HG03378 (cell line): ENCODE results near the gene TMEM147.

Experiments used
- ATAC-seq: cut with Tn5 transposase; IDR thresholded peaks from one replicate; pipeline ENCODE4 v1.9.1; 2021; ENCODE audit warnings: mild to moderate bottlenecking, moderate library complexity; ENCODE audit not compliant: unreplicated experiment

The TMEM147 gene

DNA sequence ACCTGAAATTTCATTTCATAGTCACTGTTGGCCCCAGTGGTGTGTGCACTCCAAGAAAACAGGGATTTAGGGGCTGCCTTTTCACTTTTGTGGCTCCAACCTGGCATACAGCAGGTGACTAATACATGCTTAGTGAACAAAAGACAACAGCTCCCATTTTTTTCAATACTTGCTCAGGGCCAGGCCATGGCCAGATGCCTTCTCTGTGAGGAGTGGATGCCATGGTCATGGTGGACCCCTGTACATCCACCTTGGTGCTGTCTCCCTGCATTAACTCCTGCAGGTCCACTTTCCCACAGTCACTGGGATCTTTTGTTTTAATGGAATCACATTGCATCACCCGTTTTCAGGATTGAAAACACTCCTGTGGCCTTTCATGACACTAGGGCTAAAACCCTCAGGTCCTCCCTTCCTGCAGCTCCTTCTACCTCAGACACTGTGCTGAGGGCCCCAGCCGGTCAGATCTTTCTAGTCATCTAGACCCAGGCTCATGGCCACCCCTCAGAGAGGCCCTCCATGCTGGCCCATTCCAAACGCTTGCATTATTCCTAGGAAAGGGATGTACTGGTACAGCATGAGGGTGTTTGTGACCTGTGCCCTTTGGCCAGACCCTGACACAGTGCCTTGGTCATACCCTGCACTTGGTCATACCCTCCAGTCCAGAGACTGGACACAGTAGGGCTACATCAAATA is 1.2 kb upstream of the TMEM147 start:
- ATAC-seq, result no peak

GRCh38 chr19:35545855-35546381 is 492 bp downstream of the TMEM147 start:
- ATAC-seq, result peak; percentile 34

DNA sequence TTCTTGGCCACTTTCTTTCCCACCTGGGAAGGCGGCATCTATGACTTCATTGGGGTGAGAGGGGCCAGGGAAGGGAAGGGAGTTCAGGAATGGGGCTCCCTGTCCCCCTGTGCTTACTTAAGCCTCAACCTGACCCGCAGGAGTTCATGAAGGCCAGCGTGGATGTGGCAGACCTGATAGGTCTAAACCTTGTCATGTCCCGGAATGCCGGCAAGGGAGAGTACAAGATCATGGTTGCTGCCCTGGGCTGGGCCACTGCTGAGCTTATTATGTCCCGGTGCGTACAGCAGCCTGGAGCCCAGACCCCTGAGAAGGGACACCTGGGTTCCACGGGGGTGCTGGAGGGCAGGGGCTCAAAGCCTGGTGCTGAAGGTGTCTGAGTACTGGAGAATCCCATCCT is 1.1 kb downstream of the TMEM147 start:
- ATAC-seq, result no peak

GRCh38 chr19:35549174-35549788 is 3.9 kb downstream of the TMEM147 start:
- no peak for ATAC-seq

DNA sequence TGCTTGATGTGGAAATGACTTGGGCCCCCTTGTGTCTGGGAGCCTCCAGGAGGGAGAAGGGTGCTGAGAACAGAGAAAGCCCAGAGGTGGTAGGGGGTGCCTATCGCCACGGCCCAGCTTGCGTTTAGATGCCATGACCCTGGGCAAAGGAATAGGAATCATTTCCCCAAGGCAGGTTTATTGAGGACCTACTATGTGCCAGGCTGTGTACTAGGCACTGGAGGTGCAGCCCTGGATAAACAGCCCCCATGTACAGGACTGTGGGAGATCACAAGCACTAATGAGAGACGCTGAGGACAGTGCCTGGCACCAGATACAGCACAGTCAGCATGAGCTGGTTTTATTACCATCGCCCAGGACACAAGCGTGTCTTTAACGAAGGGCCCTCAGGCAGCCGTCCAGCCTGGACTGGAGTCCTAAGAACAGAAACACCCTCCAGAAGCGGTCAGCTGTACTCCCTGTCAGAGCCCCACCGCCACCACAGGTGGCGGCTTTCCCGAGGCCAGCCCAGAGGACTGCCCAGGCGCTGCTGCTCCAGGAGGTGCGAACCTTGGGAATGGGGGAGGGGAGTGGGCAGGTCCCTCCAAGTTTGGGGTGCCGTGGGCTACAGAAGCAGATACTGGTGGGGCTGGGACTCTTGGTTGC is 4.6 kb downstream of the TMEM147 start:
- no peak for ATAC-seq

GRCh38 chr19:35551091-35551810 is 5.8 kb downstream of the TMEM147 start:
- ATAC-seq, result no peak

- ATAC-seq, result no peak
These were observed 7.3 kb downstream of the TMEM147 start for GRCh38 chr19:35552534-35553384.

DNA sequence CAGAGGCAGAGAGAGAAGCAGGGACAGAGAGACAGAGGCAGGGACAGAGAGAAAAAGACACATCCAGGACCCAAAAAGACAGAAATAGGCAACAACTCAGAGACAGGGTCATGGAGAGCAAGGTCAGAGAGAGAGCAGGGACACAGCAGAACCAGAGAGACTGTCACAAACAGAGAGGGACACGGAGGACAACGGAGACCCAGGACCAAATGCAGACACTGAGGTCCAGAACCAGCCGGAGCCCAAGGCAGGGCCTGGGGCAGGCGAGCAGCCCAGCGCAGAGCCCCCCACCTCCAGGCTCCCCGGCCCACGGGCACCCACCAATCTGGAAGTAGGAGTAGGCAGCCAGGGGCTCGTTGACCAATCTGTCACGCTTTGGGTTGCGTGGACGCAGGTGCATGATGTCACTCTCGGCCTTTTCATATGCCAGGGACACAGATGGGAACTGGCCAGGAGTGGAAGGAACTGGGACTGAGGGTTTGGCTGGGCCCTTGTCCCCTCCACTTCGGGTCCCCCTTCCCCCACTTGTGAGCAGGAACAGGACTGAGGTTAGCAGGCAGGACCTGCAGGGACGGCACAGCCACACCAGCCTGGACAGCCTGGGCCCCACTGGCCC is 8.1 kb downstream of the TMEM147 start:
- ATAC-seq, result no peak

- ATAC-seq, result no peak
These were observed 8.7 kb downstream of the TMEM147 start for GRCh38 chr19:35554076-35554475.

- ATAC-seq, result no peak
These were observed 10.0 kb downstream of the TMEM147 start for GRCh38 chr19:35555301-35556005.

- no peak for ATAC-seq
These were observed 10.7 kb downstream of the TMEM147 start for GRCh38 chr19:35556025-35556590.

GRCh38 chr19:35556846-35557538 is 11.6 kb downstream of the TMEM147 start:
- ATAC-seq, result no peak

- no peak for ATAC-seq
These were observed 12.3 kb downstream of the TMEM147 start for GRCh38 chr19:35557539-35558399.

- no peak for ATAC-seq
These were observed 13.2 kb downstream of the TMEM147 start for GRCh38 chr19:35558400-35559280.

DNA sequence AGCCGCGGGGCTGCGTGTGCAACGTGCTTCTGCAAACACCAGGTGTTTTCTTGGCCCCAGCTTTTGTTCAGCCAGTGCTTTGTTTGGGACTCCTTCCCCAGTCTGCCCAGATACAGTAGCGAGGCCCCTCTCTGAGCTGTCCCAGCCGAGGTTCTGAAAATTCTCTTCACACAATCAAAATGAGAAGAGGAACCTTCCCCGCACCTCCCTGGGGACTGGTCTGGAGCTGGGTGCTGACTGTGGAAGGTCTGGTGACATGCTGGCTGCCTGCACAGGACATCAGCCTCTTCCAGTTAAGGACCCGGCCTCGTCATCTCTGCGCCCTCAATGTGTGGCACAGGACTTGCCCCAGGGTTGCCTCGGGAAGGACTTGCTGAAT is 13.8 kb downstream of the TMEM147 start:
- peak; percentile 79 for ATAC-seq

DNA sequence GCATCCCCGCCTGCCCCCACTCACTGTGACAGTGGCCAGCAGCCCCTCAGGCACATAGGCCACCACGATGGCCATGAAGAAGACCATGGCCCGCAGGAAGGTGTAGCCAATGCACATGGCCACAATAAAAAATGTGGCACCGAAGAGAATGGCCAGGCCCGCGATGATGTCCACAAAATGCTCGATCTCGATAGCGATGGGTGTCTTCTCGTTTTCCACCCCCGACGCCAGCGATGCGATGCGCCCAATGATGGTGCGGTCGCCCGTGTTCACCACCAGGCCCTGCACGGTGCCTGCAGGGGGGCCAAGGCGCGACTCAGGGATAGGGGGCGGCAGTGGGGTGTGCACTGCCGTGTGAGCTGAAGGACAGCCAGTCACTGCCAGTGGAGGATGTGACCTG is 14.4 kb downstream of the TMEM147 start:
- ATAC-seq, result no peak

DNA sequence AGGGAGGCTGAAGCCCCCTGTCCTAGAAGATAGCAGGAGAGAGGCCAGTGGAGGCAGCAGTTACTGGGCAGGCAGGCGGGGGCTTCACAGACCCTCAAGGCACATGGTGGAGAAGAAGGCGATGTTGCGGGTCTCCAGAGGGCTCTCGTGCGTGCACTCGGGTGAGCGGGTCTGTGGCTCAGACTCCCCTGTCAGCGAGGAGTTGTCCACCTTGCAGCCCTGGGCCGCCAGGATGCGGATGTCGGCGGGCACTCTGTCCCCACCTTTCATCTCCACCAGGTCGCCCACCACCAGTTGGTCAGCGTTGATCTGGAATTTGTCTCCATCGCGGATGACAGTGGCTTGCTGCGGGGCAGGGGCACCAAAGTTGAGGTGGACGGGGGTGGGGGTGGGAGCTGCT is 14.8 kb downstream of the TMEM147 start:
- no peak for ATAC-seq
